GM12878 (cell line): ENCODE results near the gene PKN3. TPM values are rescaled to one million over a fixed set of nuclear protein-coding genes. Genes with fewer than 3 reads are reported as not detected.

Experiments
- BRCA1 ChIP-seq: IDR thresholded peaks from 2 replicates; pipeline ENCODE4 v1.6.1; 2011; ENCODE audit warnings: low read depth, low read length, improper control_type of control experiment
- DPF2 ChIP-seq: fragments of 450-650 bp; IDR thresholded peaks from 2 replicates; pipeline ENCODE4 v1.6.1; 2017; ENCODE audit warnings: mild to moderate bottlenecking
- MEF2B ChIP-seq: fragments of 450-650 bp; IDR thresholded peaks from 2 replicates; pipeline ENCODE4 v1.6.1; 2018; ENCODE audit warnings: mild to moderate bottlenecking, moderate library complexity; ENCODE audit not compliant: partially characterized antibody, poor library complexity, severe bottlenecking
- NFXL1 ChIP-seq: fragments of 450-650 bp; IDR thresholded peaks from 2 replicates; pipeline ENCODE4 v1.6.1; 2017; ENCODE audit warnings: antibody characterized with exemption, mild to moderate bottlenecking, borderline replicate concordance
- POU2F2 ChIP-seq: IDR thresholded peaks from 3 replicates; pipeline ENCODE4 v1.6.1; 2011; ENCODE audit warnings: low read depth, mild to moderate bottlenecking, low read length, borderline replicate concordance
- ZNF622 ChIP-seq: fragments of 450-650 bp; IDR thresholded peaks from 2 replicates; pipeline ENCODE4 v1.6.1; 2017; ENCODE audit warnings: mild to moderate bottlenecking, inconsistent platforms
- polyA plus RNA-seq, 11 experiments: library from polyadenylated mRNA; depleted of rRNA in 4 of 11; unstranded in 6 of 11; stranded (reverse) in 5 of 11; fragments of >200 nt; fragmentation: Nextera tagmentation in 4 of 11; fragmentation: Illumina TruSeq in 1 of 11; extraction: Ambion mirVana in 4 of 11; extraction: Trizol in 1 of 11; gene quantifications; 1 replicate in 1 of 11; 2 replicates in 10 of 11; pipeline versions ENCODE4 v1.2.1 to v1.2.3, GENCODE V29; 2011 to 2016; ENCODE audit warnings: inconsistent platforms in 2 of 11, missing spikeins in 2 of 11, low read depth in 1 of 11
- total RNA-seq, 4 experiments: library from RNA; depleted of rRNA in 3 of 4; stranded (reverse); fragments of >200 nt in 3 of 4; fragmentation: Illumina TruSeq in 1 of 4; extraction: Trizol in 1 of 4; gene quantifications; 2 replicates each; pipeline versions ENCODE4 v1.2.1 to v1.2.3, GENCODE V29; 2013 to 2021
- TF ChIP-seq, protein P1 (sequence below): fragments of 450-650 bp; IDR thresholded peaks from 2 replicates; pipeline ENCODE4 v1.6.1; 2016; ENCODE audit warnings: mild to moderate bottlenecking, moderate library complexity, borderline replicate concordance
- TF ChIP-seq, protein P2 (sequence below): IDR thresholded peaks from 2 replicates; pipeline ENCODE4 v1.6.1; 2011; ENCODE audit warnings: mild to moderate bottlenecking, low read depth, low read length, moderate library complexity; ENCODE audit not compliant: insufficient replicate concordance
- TF ChIP-seq, protein P3 (sequence below): IDR thresholded peaks from 2 replicates; pipeline ENCODE4 v1.6.1; 2012; ENCODE audit warnings: low read length, inconsistent platforms

Gene PKN3
- total and polyA plus RNA-seq, 10 of the 15 experiments (the other 5 are each of a cell fraction or from before 2014, with no cell fraction given) = 0.35 to 11.0 (median 3.3) TPM

- TF ChIP-seq, protein P1, sequence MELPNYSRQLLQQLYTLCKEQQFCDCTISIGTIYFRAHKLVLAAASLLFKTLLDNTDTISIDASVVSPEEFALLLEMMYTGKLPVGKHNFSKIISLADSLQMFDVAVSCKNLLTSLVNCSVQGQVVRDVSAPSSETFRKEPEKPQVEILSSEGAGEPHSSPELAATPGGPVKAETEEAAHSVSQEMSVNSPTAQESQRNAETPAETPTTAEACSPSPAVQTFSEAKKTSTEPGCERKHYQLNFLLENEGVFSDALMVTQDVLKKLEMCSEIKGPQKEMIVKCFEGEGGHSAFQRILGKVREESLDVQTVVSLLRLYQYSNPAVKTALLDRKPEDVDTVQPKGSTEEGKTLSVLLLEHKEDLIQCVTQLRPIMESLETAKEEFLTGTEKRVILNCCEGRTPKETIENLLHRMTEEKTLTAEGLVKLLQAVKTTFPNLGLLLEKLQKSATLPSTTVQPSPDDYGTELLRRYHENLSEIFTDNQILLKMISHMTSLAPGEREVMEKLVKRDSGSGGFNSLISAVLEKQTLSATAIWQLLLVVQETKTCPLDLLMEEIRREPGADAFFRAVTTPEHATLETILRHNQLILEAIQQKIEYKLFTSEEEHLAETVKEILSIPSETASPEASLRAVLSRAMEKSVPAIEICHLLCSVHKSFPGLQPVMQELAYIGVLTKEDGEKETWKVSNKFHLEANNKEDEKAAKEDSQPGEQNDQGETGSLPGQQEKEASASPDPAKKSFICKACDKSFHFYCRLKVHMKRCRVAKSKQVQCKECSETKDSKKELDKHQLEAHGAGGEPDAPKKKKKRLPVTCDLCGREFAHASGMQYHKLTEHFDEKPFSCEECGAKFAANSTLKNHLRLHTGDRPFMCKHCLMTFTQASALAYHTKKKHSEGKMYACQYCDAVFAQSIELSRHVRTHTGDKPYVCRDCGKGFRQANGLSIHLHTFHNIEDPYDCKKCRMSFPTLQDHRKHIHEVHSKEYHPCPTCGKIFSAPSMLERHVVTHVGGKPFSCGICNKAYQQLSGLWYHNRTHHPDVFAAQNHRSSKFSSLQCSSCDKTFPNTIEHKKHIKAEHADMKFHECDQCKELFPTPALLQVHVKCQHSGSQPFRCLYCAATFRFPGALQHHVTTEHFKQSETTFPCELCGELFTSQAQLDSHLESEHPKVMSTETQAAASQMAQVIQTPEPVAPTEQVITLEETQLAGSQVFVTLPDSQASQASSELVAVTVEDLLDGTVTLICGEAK = no peak
- TF ChIP-seq POU2F2 (no peak), DPF2 (0 out of 2 replicates have a peak, but pooled peaks have one; percentile 4), MEF2B (peak; percentile 56), ZNF622 (no peak), NFXL1 (no peak), BRCA1 (no peak)
- TF ChIP-seq, protein P2, sequence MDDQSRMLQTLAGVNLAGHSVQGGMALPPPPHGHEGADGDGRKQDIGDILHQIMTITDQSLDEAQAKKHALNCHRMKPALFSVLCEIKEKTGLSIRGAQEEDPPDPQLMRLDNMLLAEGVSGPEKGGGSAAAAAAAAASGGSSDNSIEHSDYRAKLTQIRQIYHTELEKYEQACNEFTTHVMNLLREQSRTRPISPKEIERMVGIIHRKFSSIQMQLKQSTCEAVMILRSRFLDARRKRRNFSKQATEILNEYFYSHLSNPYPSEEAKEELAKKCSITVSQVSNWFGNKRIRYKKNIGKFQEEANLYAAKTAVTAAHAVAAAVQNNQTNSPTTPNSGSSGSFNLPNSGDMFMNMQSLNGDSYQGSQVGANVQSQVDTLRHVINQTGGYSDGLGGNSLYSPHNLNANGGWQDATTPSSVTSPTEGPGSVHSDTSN = no peak
- TF ChIP-seq, protein P3, sequence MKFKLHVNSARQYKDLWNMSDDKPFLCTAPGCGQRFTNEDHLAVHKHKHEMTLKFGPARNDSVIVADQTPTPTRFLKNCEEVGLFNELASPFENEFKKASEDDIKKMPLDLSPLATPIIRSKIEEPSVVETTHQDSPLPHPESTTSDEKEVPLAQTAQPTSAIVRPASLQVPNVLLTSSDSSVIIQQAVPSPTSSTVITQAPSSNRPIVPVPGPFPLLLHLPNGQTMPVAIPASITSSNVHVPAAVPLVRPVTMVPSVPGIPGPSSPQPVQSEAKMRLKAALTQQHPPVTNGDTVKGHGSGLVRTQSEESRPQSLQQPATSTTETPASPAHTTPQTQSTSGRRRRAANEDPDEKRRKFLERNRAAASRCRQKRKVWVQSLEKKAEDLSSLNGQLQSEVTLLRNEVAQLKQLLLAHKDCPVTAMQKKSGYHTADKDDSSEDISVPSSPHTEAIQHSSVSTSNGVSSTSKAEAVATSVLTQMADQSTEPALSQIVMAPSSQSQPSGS = no peak
Observed at GRCh38 chr9:128724744-128725211, 22.5 kb downstream of the PKN3 start (continued).
